T1000 (cell line): ENCODE data around the gene NUDT19.
"Not testable (repeated sequence)": the region's sequence is repeated elsewhere in the genome, so short reads cannot be mapped to it uniquely, and the experiment has no call there.

Experiments
- DNase-seq: peaks from one replicate; lab custom pipeline; 2025; ENCODE audit warnings: mixed read lengths; lab: John Stamatoyannopoulos, UW

Gene NUDT19

DNA sequence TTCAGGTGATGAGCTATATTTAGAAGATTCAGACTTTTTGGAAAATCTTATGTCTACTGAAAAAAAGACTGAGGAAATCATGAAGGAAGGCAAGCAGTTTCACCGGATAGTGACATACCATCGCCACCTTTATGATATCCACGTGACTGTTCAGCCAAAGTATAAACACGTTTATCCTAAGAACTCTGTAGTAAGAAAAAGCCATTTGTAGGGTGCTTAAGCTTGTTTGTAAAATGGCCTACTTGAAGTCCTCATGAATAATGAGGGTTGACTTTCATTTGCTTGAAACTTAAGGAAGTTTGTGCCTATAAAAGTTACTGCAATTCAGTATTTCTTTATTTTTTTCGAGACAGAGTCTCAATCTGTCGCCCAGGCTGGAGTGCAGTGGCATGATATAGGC lies 20.1 kb downstream of the NUDT19 start:
- no peak for DNase-seq

DNA sequence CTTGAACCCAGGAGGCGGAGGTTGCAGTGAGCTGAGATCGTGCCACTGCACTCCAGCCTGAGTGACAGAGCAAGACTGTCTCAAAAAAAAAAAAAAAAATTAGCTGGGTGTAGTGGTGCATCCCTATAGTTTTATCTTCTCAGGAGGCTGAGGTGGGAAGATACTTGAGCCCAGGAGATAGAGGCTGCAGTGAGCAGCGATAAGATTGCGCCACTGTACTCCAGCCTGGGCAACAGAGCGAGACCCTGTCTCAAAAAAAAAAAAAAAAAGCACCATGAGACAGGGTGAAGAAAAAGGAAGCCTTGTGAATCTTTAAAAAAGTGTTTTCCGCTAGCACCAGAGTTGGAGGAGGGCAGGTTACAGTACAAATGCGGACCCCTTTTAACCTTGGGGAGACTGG lies 24.6 kb downstream of the NUDT19 start:
- not testable (repeated sequence) for DNase-seq

DNA sequence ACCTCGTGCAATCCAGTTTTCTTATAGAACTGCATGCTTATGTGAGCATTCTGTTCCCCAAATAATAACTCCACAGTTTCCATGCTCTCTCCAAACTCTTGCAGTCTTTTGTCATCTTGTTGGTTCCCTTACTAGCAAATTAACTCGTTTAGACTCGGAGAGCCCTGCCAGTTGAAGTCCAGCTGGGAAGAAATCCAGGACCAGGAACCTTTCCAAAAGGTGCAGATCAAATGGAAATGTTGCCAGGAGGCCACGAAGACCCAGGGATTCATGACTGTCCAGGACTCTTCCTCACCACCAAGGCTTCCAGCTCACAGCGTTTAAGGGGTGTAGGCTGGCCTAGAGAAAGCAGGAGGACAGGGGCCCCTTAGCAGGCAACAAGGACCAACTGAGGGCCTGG lies 25.9 kb downstream of the NUDT19 start:
- no peak for DNase-seq

DNA sequence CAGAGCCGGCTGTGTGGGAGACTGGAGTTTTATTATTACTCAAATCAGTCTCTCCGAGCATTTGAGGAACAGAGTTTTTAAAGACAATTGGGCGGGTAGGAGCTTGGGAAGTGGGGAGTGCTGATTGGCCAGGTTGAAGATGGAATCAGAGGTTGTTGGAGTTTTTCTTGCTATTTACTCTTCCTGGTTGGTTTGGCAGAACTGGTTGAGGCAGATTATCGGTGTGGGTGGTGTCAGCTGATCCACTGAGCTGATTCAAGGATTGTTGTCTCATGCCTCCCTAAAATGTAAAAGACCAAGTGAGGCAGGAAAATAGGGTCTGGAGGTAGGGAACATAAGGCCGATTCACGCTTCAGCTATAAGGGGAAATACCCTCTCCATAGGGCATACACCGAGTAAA lies 26.7 kb downstream of the NUDT19 start:
- no peak for DNase-seq

DNA sequence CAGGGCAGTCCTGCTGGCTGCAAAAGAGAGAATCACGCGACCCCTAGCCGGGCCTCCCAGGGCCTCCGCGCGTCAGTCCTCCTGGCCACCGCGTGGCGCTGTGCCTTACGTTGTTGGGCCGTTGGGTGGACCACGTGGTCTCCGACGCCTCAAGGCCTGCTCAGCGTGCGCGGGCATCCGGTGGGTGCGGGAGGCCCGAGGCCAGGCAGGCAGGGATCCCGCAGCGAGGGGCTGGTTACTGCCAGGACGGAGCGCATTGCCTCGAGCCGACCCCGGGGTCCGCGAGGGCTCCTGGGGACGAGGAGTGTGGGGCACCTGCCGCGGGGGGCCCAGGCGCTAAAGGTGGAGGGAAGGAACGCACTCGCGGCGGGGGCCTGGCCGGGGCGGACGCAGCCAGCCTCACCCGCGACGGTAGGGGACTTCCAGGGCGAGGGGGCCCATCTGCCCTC lies 28.0 kb downstream of the NUDT19 start, which contains the start of gene TDRD12:
Gene TDRD12 (plus strand): TSS at position 157 of the 449 bp plus-strand sequence. CDS start 306 bp downstream, outside the sequence.
- no peak for DNase-seq

DNA sequence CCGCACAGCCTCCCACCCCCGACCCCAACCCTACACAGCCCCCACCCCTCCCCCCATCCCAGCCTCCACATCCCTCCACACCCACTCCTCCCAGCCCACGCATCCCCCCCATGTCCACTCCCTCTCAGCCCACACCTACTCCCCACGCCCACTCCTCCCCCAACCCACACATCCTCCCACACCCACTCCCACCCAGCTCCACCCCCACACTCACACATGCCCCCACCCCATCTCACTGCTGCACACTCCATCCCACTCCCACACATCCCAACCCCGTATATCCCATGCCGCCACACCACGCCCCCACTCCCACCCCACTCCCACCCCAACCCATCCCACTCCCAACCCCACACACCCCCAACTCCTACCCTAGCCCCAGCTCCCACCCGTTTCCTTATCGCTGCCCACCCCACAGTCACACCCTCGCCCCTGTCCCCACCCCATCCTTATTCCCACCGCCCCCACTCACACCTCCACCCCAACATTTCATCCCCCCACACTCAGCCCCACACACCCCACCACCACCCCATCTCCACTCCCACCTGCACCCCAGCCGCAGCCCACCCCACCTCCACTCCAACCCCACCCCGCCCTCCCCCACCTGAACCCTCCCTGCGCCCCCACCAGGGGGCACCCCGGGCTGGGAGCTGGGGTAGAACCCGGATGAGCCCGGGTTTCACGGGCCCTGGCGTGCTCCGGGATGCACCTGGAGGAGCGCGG lies 28.8 kb downstream of the NUDT19 start:
- DNase-seq, result no peak

DNA sequence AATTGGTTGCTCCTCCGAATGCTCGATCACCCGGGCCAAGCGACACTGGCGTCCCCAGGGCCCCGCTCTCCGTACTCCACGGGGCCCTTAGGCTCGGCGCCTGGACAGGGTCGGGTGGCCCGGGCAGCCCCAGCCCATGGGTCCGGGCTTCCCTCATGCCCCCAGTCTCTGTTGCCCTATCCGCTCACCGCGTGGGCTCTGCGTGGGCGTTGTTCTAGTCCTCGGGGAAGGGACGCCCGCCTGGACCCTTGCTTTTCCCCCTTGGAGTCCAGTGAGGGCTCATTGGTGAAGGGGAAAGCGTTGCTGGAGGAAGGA lies 29.3 kb downstream of the NUDT19 start:
- no peak for DNase-seq

DNA sequence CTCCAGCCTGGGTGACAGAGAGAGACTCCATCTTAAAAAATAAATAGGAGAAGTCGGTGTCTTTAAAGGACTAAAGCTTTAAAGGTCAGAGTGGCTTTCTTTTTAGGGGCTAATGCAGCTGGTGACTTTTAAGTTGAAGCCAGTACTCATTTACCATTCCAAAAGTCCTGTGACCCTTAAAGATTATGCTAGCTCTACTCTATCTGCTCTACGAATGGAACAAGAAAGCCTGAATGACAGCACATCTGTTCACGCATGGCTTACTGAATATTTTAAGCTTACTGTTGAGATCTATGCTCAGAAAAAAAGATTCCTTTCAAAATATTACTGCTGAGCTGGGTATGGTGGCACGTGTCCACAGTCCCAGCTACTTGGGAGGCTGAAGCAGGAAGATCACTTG lies 44.3 kb downstream of the NUDT19 start:
- no peak for DNase-seq

DNA sequence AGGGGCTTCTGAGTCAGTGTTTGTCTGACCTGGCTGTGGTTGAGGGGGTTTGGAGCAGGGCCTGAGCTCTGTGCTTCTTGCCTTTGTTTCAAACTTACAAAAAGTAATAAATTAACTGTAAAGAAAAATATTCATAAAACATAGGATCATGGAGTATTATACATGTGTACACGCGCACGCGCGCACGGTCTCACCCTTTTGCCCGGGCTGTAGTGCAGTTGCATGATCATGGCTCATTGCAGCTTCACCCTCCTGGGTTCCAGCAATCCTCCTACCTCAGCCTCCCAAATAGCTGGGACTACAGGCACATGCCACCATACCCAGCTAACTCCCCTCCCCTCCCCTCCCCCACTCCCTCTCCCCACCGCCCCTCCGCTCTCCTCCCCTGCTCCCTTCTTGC lies 51.4 kb downstream of the NUDT19 start:
- DNase-seq, result no peak

DNA sequence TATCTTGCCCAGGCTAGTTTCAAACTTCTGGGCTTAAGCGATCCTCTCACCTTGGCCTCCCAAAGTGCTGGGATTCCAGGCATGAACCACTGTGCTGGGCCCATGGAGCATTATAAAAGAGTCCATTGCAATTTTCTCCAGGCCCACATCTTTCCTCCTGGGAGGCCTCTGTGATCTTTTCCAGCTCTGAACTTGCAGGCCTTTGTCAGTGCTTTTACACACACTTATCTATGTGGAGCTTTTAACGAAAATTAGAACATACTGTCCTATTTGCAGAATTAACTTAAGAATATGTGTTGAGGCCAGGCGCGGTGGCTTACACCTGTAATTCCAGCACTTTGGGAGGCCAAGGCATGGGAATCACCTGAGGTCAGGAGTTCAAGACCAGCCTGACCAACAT lies 51.8 kb downstream of the NUDT19 start:
- no peak for DNase-seq

DNA sequence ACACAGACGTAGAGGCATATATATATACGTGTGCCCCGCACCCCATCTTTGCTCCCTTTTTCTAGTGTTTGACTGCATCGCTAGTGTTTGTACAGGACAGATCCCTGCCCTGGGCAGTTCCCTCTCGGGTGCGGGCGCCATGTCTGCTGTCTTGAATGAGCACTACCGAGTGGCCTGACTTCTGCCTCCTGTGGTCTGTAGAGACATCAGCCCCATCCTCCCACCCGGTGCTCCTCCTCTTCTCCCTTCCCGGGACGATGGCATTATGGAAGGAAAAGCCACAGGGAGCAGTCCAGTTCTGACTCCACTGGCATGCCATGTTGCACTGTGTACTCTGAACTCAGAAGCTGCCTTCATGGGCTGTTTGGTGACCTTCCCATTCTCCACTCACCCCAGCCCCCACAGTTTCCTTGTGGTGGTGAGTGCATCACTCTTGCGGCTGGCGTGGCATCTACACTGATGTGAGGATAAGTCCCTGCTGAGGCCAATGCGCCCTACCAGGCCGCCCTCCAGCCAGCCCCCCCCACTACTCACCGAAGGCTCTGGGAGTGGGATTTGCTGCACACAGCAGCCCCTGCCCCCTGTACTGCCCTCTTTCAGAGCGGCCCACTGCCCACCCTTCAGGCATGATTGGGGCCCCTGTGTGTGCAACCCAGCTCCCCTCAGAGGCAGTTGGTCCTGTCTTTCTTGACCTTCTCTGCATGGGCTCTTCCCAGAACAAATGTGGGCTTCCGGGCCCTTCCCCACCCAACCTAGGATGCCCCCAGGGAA lies 53.1 kb downstream of the NUDT19 start:
- DNase-seq, result no peak

DNA sequence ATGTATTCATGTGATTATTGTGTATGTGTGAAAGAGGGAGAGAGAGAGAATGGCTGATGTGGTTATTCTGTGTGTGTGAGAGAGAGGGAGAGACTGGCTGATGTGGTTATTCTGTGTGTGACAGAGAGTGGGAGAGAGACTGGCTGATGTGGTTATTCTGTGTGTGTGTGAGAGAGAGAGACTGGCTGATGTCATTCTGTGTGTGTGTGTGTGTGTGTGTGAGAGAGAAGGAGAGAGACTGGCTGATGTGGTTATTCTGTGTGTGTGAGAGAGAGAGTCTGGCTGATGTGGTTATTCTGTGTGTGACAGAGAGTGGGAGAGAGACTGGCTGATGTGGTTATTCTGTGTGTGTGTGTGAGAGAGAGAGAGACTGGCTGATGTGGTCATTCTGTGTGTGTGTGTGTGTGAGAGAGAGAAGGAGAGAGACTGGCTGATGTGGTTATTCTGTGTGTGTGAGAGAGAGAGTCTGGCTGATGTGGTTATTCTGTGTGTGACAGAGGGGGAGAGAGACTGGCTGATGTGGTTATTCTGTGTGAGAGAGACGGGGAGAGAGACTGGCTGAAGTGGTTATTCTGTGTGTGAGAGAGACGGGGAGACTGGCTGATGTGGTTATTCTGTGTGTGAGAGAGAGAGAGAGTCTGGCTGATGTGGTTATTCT lies 54.1 kb downstream of the NUDT19 start:
- DNase-seq, result not testable (repeated sequence)

DNA sequence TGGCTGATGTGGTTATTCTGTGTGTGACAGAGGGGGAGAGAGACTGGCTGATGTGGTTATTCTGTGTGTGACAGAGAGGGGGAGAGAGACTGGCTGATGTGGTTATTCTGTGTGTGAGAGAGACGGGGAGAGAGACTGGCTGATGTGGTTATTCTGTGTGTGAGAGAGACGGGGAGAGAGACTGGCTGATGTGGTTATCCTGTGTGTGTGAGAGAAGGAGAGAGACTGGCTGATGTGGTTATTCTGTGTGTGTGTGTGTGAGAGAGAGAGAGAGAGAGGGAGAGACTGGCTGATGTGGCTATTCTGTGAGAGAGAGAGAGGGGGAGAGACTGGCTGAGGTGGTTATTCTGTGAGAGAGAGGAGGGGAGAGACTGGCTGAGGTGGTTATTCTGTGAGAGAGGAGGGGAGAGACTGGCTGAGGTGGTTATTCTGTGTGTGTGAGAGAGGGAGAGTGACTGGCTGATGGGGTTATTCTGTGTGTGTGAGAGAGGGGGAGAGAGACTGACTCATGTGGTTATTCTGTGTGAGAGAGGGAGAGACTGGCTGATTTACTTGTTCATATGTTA lies 55.1 kb downstream of the NUDT19 start:
- not testable (repeated sequence) for DNase-seq

DNA sequence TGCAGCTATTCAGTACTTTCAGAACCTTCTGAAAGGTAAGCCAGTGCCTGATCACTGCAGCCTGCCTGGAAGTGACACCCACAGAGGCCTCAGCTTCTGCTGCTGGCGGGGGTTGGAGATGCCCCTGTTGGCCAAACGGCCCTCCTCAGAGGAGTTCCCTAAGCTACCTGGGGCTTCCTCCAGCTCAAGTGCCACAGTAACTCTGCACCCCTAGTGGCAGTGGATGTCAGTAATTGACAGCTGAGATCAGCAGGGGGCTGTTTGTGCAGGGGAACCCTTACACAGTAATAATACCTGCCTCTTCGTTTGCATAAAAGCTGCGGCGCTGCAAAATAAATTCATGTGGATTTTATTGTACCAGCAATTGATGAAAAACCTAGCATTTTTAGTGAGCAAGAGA lies 56.9 kb downstream of the NUDT19 start:
- no peak for DNase-seq

DNA sequence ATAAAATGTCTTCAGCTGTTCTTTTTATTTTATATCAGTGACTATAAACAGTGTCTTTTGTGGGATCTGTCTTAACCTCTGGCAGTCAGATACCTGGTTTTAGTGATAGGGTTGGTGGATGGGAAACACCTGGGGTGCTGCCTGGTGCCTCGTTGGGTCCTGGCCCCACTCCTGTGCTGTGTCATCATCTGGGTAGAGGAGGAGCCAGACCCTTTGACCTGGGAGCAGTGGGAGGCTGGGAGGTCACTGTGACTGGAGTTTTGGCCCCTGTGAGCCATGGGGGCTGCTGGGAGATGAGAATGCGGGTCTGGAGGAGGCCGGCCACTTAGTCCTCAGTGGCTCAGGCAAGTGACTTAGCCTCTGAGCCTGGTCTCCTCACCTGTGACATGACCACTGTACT lies 57.3 kb downstream of the NUDT19 start:
- DNase-seq, result no peak

DNA sequence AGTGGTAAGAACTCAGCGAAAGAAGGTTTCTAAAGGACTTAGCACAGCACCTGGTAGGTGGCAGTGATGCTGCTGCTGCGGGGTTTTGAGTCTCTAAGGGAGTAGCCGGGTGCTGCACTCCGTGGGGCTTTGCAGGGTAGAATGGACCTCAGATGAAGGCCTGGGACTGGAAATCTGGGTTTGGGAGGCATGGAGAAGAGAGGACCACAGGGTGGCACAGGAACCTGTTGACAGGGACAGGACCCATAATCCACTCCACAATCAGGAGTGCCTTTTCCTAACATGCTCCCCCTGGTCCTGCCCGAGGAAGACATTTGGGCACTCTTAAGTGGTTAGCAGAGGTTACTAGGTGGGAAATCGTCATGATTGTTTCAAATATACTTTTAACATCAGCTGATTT lies 57.7 kb downstream of the NUDT19 start:
- DNase-seq, result no peak

DNA sequence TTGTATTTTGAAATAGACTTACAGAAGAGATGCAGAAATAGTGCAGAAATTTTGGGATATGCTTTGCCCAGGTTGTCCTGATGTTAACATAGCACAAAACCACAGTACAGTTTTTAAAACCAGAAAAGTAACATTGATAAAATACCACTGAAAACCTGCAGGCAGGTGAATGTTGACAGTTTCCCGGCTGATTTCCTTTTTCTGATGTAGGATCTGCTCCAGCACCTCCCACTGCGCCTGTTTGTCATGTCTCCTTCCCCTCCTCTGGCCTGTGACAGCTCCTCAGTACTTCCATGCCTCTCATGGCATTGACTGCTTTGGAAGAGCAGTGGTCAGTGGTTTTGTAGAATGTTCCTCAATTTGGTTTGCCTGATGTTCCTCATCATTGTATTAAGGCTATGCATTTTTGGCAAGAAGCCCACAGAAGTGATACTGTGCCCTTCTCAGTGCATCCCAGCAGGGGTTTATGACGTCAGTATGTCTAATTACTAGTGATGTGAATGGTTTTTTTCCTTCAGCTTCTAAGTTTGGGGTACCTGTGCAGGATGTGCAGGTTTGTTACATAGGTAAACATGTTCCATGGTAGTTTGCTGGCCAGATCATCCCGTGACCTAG lies 58.9 kb downstream of the NUDT19 start:
- no peak for DNase-seq

DNA sequence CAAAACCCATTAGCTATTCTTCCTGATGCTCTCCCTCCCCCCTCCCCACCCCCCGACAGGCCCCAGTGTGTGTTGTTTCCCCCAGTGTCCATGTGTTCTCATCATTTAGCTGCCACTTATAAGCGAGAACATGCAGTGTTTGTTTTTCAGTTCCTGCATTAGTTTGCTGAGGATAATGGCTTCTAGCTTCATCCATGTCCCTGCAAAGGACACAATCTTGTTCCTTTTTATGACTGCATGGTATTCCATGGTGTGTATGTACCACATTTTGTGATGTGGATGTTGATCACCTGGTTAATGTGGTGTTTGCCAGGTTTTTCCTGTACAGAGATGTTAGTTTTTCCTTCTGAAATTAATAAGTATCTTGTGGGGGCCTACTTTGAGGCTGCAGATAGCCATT lies 59.4 kb downstream of the NUDT19 start:
- no peak for DNase-seq

DNA sequence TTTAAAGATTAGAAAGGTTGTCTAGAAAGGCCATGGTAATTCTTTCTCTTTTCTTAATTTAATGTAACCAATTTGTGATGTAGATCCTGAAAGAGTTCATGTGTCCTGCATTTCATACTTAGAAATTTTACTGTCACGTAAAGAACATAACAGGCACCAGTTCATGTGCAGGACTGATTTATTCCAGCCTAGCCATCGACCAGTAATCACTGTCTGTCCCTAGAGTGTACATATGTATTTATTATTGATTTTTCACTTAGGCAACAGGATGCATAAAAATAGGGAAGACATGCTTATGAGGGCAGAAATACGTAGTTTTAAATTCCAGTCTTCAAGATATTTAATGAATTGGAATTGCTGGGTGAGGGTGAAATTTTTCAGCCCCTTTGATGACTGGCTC lies 65.6 kb downstream of the NUDT19 start:
- DNase-seq, result no peak
